ENCODE results near the gene NRTN. TPM values are rescaled to one million over a fixed set of nuclear protein-coding genes. Genes with fewer than 3 reads are reported as not detected.
"Not testable (repeated sequence)": the region's sequence is repeated elsewhere in the genome, so short reads cannot be mapped to it uniquely, and the experiment has no call there.

Gene NRTN
- total RNA-seq, 1 experiment from 2014 or later: 2.6 TPM

GRCh38 chr19:5843295-5843927, 38.5 kb downstream of the NRTN start:
- H3K27ac Mint-ChIP-seq (ENCODE audit: unreplicated experiment): no peak overlapping the region
- no peaks in the 10 kb centered on the region for H3K4me1 ChIP-seq
- no peaks in the 10 kb centered on the region for H3K9me3 ChIP-seq
- no peaks in the 10 kb centered on the region for H3K36me3 Mint-ChIP-seq (ENCODE audit: insufficient read depth, unreplicated experiment)
- CTCF ChIA-PET: no interaction called here
- H3K4me3 ChIP-seq (ENCODE audit: low read depth, low read length): no peak overlapping the region
- no TSS peak for BruUV-seq (replicated peaks)
- POLR2A ChIA-PET: no interaction called here
- intact Hi-C loops (cut with micrococcal nuclease; ENCODE audit: unreplicated experiment): no loop called here
- DNase-seq: no peak
- H3K4me3 Mint-ChIP-seq (ENCODE audit: unreplicated experiment): no peak overlapping the region
- no peaks in the 10 kb centered on the region for H3K36me3 ChIP-seq (ENCODE audit: control insufficient read depth, insufficient read depth, low read length)
- H3K27me3 ChIP-seq (replicated peaks; ENCODE audit: control insufficient read depth, insufficient read depth, low read length): no peaks in the 10 kb centered on the region
- no peaks in the 10 kb centered on the region for H3K4me1 Mint-ChIP-seq (ENCODE audit: low read depth, unreplicated experiment)
- no peaks in the 10 kb centered on the region for H3K27me3 Mint-ChIP-seq (ENCODE audit: insufficient read depth, unreplicated experiment)
- no peaks in the 10 kb centered on the region for H3K9me3 Mint-ChIP-seq (ENCODE audit: unreplicated experiment)
- TF ChIP-seq CTCF (IDR thresholded peaks at IDR 0.05; ENCODE audit: insufficient read depth in 1 of 2, low read depth in 1 of 2, low read length in 1 of 2, severe bottlenecking in 1 of 2, unreplicated experiment in 1 of 2): no peak

GRCh38 chr19:5844456-5845433, 39.9 kb downstream of the NRTN start:
- CTCF ChIA-PET: no interaction called here
- Mint-ChIP-seq H3K27me3 (ENCODE audit: insufficient read depth, unreplicated experiment) (no peaks in the 10 kb centered on the region), H3K9me3 (ENCODE audit: unreplicated experiment) (no peaks in the 10 kb centered on the region), H3K4me3 (ENCODE audit: unreplicated experiment) (no peak overlapping the region), H3K27ac (ENCODE audit: unreplicated experiment) (no peak overlapping the region), H3K4me1 (ENCODE audit: low read depth, unreplicated experiment) (no peaks in the 10 kb centered on the region), H3K36me3 (ENCODE audit: insufficient read depth, unreplicated experiment) (no peaks in the 10 kb centered on the region)
- intact Hi-C loops (cut with micrococcal nuclease; ENCODE audit: unreplicated experiment): no loop called here
- DNase-seq: no peak
- H3K9me3 ChIP-seq: no peaks in the 10 kb centered on the region
- H3K4me3 ChIP-seq (ENCODE audit: low read depth, low read length): no peak overlapping the region
- POLR2A ChIA-PET: no interaction called here
- no peaks in the 10 kb centered on the region for H3K4me1 ChIP-seq
- H3K27me3 ChIP-seq (replicated peaks; ENCODE audit: control insufficient read depth, insufficient read depth, low read length): no peaks in the 10 kb centered on the region
- no peaks in the 10 kb centered on the region for H3K36me3 ChIP-seq (ENCODE audit: control insufficient read depth, insufficient read depth, low read length)
- BruUV-seq (replicated peaks): no TSS peak
- no peak for TF ChIP-seq CTCF (IDR thresholded peaks at IDR 0.05; ENCODE audit: insufficient read depth in 1 of 2, low read depth in 1 of 2, low read length in 1 of 2, severe bottlenecking in 1 of 2, unreplicated experiment in 1 of 2)

GRCh38 chr19:5847846-5848245, 43.0 kb downstream of the NRTN start:
- H3K4me3 Mint-ChIP-seq (ENCODE audit: unreplicated experiment); H3K27ac Mint-ChIP-seq (ENCODE audit: unreplicated experiment); DNase-seq; H3K4me1 ChIP-seq; H3K36me3 Mint-ChIP-seq (ENCODE audit: insufficient read depth, unreplicated experiment); H3K9me3 Mint-ChIP-seq (ENCODE audit: unreplicated experiment); intact Hi-C loops (cut with micrococcal nuclease; ENCODE audit: unreplicated experiment); H3K27me3 Mint-ChIP-seq (ENCODE audit: insufficient read depth, unreplicated experiment); BruUV-seq (replicated peaks); H3K36me3 ChIP-seq (ENCODE audit: control insufficient read depth, insufficient read depth, low read length); POLR2A ChIA-PET; H3K27me3 ChIP-seq (replicated peaks; ENCODE audit: control insufficient read depth, insufficient read depth, low read length); H3K4me1 Mint-ChIP-seq (ENCODE audit: low read depth, unreplicated experiment); H3K4me3 ChIP-seq (ENCODE audit: low read depth, low read length); H3K9me3 ChIP-seq; CTCF ChIA-PET: not testable (repeated sequence)

- H3K9me3 ChIP-seq; H3K36me3 Mint-ChIP-seq (ENCODE audit: insufficient read depth, unreplicated experiment); H3K4me1 Mint-ChIP-seq (ENCODE audit: low read depth, unreplicated experiment); BruUV-seq (replicated peaks); DNase-seq; POLR2A ChIA-PET; H3K36me3 ChIP-seq (ENCODE audit: control insufficient read depth, insufficient read depth, low read length); H3K9me3 Mint-ChIP-seq (ENCODE audit: unreplicated experiment); H3K4me3 Mint-ChIP-seq (ENCODE audit: unreplicated experiment); H3K27me3 ChIP-seq (replicated peaks; ENCODE audit: control insufficient read depth, insufficient read depth, low read length); H3K27ac Mint-ChIP-seq (ENCODE audit: unreplicated experiment); intact Hi-C loops (cut with micrococcal nuclease; ENCODE audit: unreplicated experiment); CTCF ChIA-PET; H3K4me3 ChIP-seq (ENCODE audit: low read depth, low read length); H3K27me3 Mint-ChIP-seq (ENCODE audit: insufficient read depth, unreplicated experiment); H3K4me1 ChIP-seq: not testable (repeated sequence)
These were observed 43.8 kb downstream of the NRTN start for GRCh38 chr19:5848621-5849020.

Data from Caco-2 (cell line).